Activated CD4-positive, CD25-positive, alpha-beta regulatory T cell treated with anti-CD3 and anti-CD28 coated beads, Interleukin-2, amount 50 U/mL, for 24 hours (primary cell): ENCODE results near the gene TPM4.
"Not testable (repeated sequence)": the region's sequence is repeated elsewhere in the genome, so short reads cannot be mapped to it uniquely, and the experiment has no call there.

ENCODE experiments used
- ATAC-seq, 2 donors: fragments of 150-1000 bp; cut with Tn5 transposase; one replicate each; pipeline ENCODE4 v1.10.0; 2021; ENCODE audit warnings: mild to moderate bottlenecking in 1 of 2, moderate library complexity in 1 of 2

The TPM4 gene

DNA sequence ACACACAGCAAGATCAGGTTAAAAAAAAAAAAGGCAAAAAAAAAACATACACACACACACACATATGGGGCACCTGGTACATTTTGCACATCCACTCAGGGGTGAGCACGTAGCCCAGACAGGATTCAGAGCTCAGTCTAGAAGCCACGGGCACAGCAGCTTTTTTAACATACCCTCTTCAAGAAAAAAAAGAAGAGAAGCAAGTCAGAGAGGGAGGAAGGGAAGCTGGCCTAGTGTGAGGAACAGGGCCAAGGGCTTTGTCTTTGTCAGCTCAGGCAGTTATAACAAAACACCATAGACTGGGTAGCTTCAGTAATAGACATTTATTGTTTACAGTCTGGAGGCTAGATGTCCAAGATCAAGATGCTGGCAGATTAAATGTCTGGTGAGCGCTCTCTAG lies 2.3 kb upstream of the TPM4 start:
- no peak for ATAC-seq

- ATAC-seq = no peak
Observed at GRCh38 chr19:16074488-16075365, 1.6 kb upstream of the TPM4 start.

DNA sequence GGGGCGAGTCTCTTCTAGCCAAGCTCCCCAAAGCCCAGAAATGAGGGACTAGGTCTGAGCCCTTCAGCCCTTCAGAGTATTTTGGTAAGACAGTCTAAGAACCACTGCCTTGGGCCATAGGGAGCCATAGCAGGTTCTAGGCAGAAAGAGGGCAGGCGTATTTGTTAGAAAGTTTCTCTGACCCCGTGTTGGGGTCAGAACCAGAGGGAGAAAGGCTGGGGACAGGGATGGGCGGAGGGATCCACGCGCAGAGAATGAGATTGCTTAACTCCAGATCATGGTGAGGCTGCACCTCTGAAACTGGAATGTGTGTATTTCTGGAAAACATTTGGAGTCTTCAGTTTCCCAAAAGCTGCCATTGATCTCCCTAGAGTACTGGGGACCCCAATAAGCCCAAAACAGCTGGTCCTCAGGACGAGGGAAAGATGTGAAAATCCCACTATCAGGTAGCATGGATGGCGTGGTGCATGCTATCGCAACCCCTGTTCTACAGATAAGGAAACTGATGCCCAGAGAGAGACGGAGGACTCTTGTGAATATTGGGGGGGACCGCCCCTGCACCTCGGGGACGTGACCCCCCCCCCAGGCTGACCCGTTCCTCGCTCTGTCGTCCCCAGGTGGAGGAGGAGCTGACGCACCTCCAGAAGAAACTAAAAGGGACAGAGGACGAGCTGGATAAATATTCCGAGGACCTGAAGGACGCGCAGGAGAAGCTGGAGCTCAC lies 703 bp upstream of the TPM4 start:
- no peak for ATAC-seq

- ATAC-seq = no peak
Observed at GRCh38 chr19:16076958-16077611, 790 bp downstream of the TPM4 start.

GRCh38 chr19:16077984-16078758 lies 1.9 kb downstream of the TPM4 start:
- ATAC-seq = no peak

DNA sequence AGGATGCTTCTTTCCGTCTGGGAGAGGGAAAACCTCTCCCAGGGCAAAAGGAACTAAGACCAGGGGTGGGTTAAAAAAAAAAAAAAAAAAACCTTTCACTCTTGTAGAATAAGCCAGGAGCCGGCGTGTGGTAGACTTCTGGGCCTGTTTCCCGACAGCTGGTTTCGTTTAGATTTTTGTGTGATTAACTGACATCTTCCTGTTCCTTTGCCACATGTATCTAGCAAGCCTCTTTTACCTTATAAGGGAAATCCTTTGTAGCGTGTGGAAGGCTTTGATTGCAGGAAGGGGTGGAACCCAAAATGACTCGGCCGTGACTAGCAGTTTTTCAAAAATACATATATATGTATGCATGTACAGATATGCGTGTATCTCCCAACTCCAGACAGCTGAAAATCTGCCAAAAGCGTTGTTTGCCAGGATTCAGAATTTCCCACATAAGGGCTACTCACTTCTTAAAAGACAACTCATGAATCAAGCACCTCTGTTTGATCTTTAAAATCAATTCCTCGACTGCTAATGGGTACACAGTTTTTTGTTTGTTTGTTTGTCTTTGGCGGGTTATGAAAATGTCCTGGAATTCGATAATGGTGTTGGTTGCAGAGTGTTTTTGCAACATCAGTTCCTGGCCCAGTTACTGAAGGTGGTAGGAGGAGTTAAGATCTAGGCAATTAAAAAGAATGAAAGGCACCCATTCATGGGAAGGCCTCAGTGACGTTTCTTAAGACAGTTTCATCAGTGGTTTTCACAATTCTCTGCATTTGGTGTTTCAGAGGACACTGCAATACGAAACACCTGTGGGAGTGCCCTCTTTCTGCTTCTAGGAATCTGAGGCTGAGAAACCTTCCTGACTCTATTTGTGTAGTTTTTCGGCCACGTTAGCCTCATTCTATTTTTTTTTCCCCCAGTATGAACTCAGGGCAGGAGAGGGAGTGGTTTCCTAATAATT lies 2.7 kb downstream of the TPM4 start:
- ATAC-seq = peak; percentile 70 to 78

GRCh38 chr19:16084067-16084685 lies 7.9 kb downstream of the TPM4 start:
- no peak for ATAC-seq

DNA sequence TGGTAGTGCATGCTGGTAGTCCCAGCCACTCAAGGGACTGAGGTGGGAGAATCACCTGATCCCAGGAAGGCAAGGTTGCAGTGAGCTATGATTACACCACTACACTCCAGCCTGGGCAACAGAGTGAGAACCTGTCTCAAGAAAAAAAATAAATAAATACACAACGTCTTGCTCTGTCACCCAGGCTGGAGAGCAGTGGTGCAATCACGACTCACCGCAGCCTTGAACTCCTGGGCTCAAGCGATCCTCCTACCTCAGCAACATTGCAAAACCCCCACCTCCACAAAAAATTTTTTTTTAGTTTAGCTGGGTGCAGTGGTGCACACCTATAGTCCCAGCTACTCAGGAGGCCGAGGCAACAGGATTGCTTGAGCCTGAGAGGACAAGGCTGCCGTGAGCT lies 8.8 kb downstream of the TPM4 start:
- no peak for ATAC-seq

GRCh38 chr19:16087404-16087803 lies 11.1 kb downstream of the TPM4 start:
- not testable (repeated sequence) for ATAC-seq

- no peak for ATAC-seq
Observed at GRCh38 chr19:16087940-16088339, 11.6 kb downstream of the TPM4 start.

GRCh38 chr19:16088351-16089009 lies 12.2 kb downstream of the TPM4 start:
- no peak for ATAC-seq

GRCh38 chr19:16089010-16089846 lies 12.9 kb downstream of the TPM4 start:
- ATAC-seq = no peak

- no peak for ATAC-seq
Observed at GRCh38 chr19:16091546-16092475, 15.5 kb downstream of the TPM4 start.

GRCh38 chr19:16094360-16095070 lies 18.2 kb downstream of the TPM4 start:
- ATAC-seq = no peak

DNA sequence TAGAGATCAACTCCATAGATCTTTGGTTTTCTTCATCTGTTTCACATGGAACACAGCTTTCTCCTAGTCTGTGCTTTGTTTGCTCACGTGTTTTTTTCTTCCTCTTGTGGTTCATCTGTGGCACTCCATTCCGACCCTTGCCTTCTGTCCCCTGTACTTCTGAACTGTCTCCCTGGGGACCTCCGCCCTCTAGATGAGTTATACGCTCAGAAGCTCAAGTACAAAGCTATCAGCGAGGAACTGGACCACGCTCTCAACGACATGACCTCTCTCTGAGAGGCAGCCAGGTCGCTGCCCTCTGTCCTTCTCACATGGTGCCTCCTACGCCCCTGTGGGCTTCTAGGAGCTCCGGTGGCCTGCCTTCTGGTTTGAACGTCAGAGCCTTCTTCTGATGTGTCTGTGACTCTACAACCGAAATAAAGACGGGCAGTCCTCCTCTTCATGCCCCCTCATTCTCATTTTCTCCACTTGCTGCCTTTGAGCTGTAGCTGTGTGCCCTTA lies 18.8 kb downstream of the TPM4 start:
- ATAC-seq = peak in 1 of 2 donors; percentile 5

GRCh38 chr19:16096280-16096855 lies 20.1 kb downstream of the TPM4 start:
- no peak for ATAC-seq

GRCh38 chr19:16098416-16098768 lies 22.1 kb downstream of the TPM4 start:
- ATAC-seq = no peak
